ENCODE data around the gene NEURL1. TPM values are rescaled to one million over a fixed set of nuclear protein-coding genes. Genes with fewer than 3 reads are reported as not detected.

NEURL1 gene
- total and polyA plus RNA-seq, 2 donors (not counting 3 experiments of a cell fraction or from before 2014, with no cell fraction given): 0.06 to 0.22 TPM

DNA sequence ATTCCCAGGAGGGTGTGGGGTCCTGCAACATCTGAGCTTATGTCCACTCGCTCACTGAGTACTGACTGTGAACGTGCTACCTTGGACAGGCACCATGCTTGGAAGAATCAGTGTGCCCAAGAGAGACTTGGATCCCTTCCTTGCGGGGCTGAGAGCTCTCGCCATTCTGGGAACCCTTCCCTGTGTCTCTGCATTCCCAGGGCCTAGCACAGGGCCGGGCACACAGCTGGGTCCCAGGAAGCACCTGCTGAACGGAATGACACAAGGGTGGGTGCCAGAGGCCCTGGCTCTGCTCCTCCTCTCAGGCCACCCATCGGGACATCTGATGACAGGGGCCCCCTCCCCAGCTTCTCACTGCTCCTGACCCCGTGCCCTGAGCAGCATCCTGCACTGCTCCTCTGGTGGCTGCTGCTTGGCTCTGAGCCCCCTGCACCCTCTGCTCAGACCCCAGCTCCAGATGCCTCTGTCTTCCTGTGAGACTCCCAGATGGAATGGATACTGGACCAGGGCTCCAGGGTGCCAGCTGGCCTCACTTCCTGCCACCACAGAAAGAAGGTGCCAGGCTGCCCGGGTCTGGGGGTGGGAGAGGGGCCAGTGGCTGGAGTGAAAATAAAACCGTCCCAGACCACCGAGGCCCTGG, 129.6 kb downstream of the NEURL1 start:
- Histone ChIP-seq H3K4me1 (ENCODE audit: control insufficient read depth, extremely low read depth, insufficient read depth, low read length) (no peaks in the 10 kb centered on the region), H4K20me1 (replicated peaks; ENCODE audit: control insufficient read depth, extremely low read depth, insufficient read depth, low read length) (no peaks in the 10 kb centered on the region), H3K9me1 (replicated peaks; ENCODE audit: control insufficient read depth, extremely low read depth, insufficient read depth, low read length) (no peaks in the 10 kb centered on the region), H3K27me3 (ENCODE audit: control insufficient read depth in 2 of 2, insufficient read depth in 2 of 2, low read length in 2 of 2) (no peaks in the 10 kb centered on the region), H3K4me3 (replicated peaks in 1 of 3; ENCODE audit: insufficient read depth in 1 of 3, low read depth in 1 of 3, low read length in 3 of 3) (no peak overlapping the region), H2AFZ (ENCODE audit: low read depth, low read length) (no peak overlapping the region), H3K79me2 (ENCODE audit: control insufficient read depth, insufficient read depth, low read length) (no peaks in the 10 kb centered on the region), H3K9me3 (replicated peaks; ENCODE audit: control insufficient read depth, insufficient read depth, low read length) (no peaks in the 10 kb centered on the region), H3K27ac (ENCODE audit: insufficient read depth, low read depth, low read length) (no peak overlapping the region), H3K4me2 (ENCODE audit: insufficient read depth, low read length) (no peak overlapping the region), H3K9ac (replicated peaks; ENCODE audit: extremely low read depth, insufficient read depth, low read length) (no peak overlapping the region), H3K36me3 (ENCODE audit: control insufficient read depth in 2 of 2, extremely low read depth in 1 of 2, insufficient read depth in 2 of 2, low read length in 2 of 2) (no peaks in the 10 kb centered on the region)
- ChIA-PET CTCF (no interaction called here), POLR2A (no interaction called here)
- TF ChIP-seq POLR2A (IDR thresholded peaks at IDR 0.05; ENCODE audit: low read depth, low read length): no peak
- TF ChIP-seq MYC (IDR thresholded peaks at IDR 0.05; ENCODE audit: low read depth, low read length): no peak
- no peak for TF ChIP-seq FOS (IDR thresholded peaks at IDR 0.05; ENCODE audit: borderline replicate concordance, insufficient read depth, low read length)
- TF ChIP-seq, protein P1, sequence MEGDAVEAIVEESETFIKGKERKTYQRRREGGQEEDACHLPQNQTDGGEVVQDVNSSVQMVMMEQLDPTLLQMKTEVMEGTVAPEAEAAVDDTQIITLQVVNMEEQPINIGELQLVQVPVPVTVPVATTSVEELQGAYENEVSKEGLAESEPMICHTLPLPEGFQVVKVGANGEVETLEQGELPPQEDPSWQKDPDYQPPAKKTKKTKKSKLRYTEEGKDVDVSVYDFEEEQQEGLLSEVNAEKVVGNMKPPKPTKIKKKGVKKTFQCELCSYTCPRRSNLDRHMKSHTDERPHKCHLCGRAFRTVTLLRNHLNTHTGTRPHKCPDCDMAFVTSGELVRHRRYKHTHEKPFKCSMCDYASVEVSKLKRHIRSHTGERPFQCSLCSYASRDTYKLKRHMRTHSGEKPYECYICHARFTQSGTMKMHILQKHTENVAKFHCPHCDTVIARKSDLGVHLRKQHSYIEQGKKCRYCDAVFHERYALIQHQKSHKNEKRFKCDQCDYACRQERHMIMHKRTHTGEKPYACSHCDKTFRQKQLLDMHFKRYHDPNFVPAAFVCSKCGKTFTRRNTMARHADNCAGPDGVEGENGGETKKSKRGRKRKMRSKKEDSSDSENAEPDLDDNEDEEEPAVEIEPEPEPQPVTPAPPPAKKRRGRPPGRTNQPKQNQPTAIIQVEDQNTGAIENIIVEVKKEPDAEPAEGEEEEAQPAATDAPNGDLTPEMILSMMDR (IDR thresholded peaks at IDR 0.05; ENCODE audit: extremely low read depth in 1 of 2, insufficient read depth in 1 of 2, low read depth in 1 of 2, low read length in 2 of 2): no peak
- TF ChIP-seq, protein P2, sequence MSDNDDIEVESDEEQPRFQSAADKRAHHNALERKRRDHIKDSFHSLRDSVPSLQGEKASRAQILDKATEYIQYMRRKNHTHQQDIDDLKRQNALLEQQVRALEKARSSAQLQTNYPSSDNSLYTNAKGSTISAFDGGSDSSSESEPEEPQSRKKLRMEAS (IDR thresholded peaks at IDR 0.05; ENCODE audit: insufficient read depth, insufficient read length): no peak
- no peak for TF ChIP-seq GATA2 (IDR thresholded peaks at IDR 0.05; ENCODE audit: insufficient read depth, insufficient read length, low read depth, low read length)
- no peak for TF ChIP-seq JUN (IDR thresholded peaks at IDR 0.05; ENCODE audit: borderline replicate concordance, insufficient read depth, insufficient read length, low read depth)
- TF ChIP-seq EZH2 (IDR thresholded peaks at IDR 0.05; ENCODE audit: borderline replicate concordance, low read depth, low read length, severe bottlenecking): no peak
- intact Hi-C loops (cut with micrococcal nuclease): no loop called here
- BruUV-seq (replicated peaks): no TSS peak
- dilution Hi-C loops (cut with MboI; ENCODE audit: extremely low pct_ligation_motif_present, low sequenced_read_pairs): no loop called here
- no peak for DNase-seq (ENCODE audit: low read depth, low spot score)
- FAIRE-seq: no peak

Data from endothelial cell of umbilical vein (primary cell).